Measurements from ENCODE around the gene NTNG1.

DNA sequence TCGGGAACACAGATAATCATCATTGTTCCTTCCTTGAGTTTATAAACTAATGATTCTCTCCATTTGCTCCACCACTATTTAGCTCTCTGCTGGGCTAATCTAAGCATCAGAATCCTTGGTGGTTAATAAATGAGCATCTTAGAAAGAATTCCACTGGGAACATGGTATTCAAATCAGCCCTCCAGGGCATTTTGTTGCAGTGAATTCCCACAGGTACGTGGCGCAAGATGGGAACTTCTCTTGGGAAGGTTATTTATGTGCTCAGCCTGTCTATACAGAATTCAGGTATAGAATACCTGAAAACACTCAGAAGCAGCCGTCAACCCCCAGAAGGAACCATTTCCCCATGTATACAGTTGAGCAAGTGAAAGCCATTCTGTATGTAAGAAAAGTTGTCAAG lies 131.5 kb downstream of the NTNG1 start:
- TF ChIP-seq TBP (IDR thresholded peaks at IDR 0.05; ENCODE audit: low read depth, low read length) (no peak), EP300 (IDR thresholded peaks at IDR 0.05; ENCODE audit: borderline replicate concordance in 1 of 2, low read depth in 2 of 2, low read length in 2 of 2) (no peak), BRCA1 (IDR thresholded peaks at IDR 0.05; ENCODE audit: low read depth, low read length) (no peak), POLR2A (IDR thresholded peaks at IDR 0.05; ENCODE audit: control extremely low read depth in 1 of 2, low read depth in 2 of 2, low read length in 2 of 2) (no peak), RXRA (IDR thresholded peaks at IDR 0.05; ENCODE audit: insufficient read depth, low read depth, low read length) (no peak), POLR2AphosphoS5 (IDR thresholded peaks at IDR 0.05; ENCODE audit: low read depth, low read length) (no peak), RFX5 (IDR thresholded peaks at IDR 0.05; ENCODE audit: borderline replicate concordance, low read depth, low read length) (no peak), CREB1 (IDR thresholded peaks at IDR 0.05) (no peak), HDAC6 (IDR thresholded peaks at IDR 0.05; ENCODE audit: low read depth, low read length) (no peak), JUN (IDR thresholded peaks at IDR 0.05; ENCODE audit: low read depth, low read length) (no peak)
- TF ChIP-seq, protein P1, sequence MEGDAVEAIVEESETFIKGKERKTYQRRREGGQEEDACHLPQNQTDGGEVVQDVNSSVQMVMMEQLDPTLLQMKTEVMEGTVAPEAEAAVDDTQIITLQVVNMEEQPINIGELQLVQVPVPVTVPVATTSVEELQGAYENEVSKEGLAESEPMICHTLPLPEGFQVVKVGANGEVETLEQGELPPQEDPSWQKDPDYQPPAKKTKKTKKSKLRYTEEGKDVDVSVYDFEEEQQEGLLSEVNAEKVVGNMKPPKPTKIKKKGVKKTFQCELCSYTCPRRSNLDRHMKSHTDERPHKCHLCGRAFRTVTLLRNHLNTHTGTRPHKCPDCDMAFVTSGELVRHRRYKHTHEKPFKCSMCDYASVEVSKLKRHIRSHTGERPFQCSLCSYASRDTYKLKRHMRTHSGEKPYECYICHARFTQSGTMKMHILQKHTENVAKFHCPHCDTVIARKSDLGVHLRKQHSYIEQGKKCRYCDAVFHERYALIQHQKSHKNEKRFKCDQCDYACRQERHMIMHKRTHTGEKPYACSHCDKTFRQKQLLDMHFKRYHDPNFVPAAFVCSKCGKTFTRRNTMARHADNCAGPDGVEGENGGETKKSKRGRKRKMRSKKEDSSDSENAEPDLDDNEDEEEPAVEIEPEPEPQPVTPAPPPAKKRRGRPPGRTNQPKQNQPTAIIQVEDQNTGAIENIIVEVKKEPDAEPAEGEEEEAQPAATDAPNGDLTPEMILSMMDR (IDR thresholded peaks at IDR 0.05; ENCODE audit: control extremely low read depth in 1 of 3, insufficient read depth in 1 of 3, low read depth in 1 of 3, low read length in 3 of 3) = no peak
